IMR-90 (cell line): ENCODE data around the gene TRAP1.

Experiments
- BHLHE40 ChIP-seq: fragments of 150-350 bp; IDR thresholded peaks from 2 replicates; pipeline ENCODE4 v1.6.1; 2016; ENCODE audit warnings: mild to moderate bottlenecking, low read depth, low read length
- CHD1 ChIP-seq: IDR thresholded peaks from 2 replicates; pipeline ENCODE4 v1.6.1; 2012; ENCODE audit warnings: low read depth, low read length, improper control_type of control experiment
- CTCF ChIP-seq: conservative IDR thresholded peaks from 2 replicates; pipeline ENCODE4 v1.5.1; 2012; ENCODE audit warnings: mild to moderate bottlenecking, low read depth, low read length, improper control_type of control experiment
- ELK1 ChIP-seq: fragments of 150-350 bp; IDR thresholded peaks from 2 replicates; pipeline ENCODE4 v1.6.1; 2016; ENCODE audit warnings: low read depth, mild to moderate bottlenecking, low read length, moderate library complexity, borderline replicate concordance
- POLR2A ChIP-seq: IDR thresholded peaks from 2 replicates; pipeline ENCODE4 v1.6.1; 2012; ENCODE audit warnings: mild to moderate bottlenecking, low read depth, low read length
- RAD21 ChIP-seq: IDR thresholded peaks from 2 replicates; pipeline ENCODE4 v1.6.1; 2012; ENCODE audit warnings: low read length, improper control_type of control experiment

- TF ChIP-seq RAD21 (no peak), CTCF (no peak), POLR2A (no peak), ELK1 (no peak), BHLHE40 (no peak), CHD1 (no peak)
Measured at GRCh38 chr16:3689731-3690130, 27.6 kb downstream of the TRAP1 start.
